DND-41 (cell line): ENCODE data around the gene SLC22A31.

Experiments
- EZH2 ChIP-seq: IDR thresholded peaks from 3 replicates; pipeline ENCODE4 v1.6.1; 2012; ENCODE audit warnings: borderline replicate concordance, low read depth, mild to moderate bottlenecking, moderate library complexity, low read length, inconsistent platforms; ENCODE audit not compliant: severe bottlenecking
- TF ChIP-seq, protein P1 (sequence below): IDR thresholded peaks from 2 replicates; pipeline ENCODE4 v1.5.1; 2012; ENCODE audit warnings: borderline replicate concordance, low read length, moderate library complexity, mild to moderate bottlenecking; ENCODE audit not compliant: poor library complexity, severe bottlenecking; ENCODE audit errors: extremely low read depth

DNA sequence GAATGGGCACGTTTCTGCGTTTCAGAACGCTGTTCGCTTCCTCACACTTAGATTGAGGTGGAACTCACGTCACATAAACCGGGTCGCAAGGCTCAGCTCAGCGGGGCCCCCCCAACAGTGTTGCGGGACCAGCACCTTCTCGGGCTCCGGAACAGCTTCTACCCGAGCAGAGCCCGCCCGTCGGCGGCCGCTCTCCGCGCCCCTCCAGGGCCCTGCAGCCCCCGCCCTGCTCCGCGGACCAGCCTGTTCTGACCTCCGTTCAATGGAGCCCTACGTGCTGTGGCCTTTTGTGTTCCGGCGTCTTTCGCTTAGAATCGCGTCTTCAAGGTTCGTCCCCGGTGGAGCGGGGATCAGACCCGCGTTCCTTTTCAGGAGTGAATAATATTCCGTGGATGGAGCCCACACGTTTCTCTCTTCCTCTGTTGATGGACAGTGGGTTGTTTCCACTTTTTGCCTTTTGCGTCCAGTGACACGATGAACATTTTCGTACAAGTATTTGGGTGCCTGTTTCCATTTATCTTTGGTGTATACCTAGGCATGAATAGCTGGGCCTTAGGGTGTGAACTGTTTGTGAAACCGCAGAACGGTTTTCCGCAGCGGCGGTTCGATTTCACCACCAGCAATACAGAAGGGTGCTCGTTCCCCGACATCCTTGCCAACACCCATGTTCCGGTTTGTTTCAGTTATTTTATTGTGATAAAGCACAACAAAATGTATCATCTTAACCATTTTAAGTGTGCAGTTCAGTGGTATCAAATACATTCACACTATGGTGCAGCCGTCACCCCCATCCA is 2.3 kb upstream of the SLC22A31 start:
- TF ChIP-seq, protein P1, sequence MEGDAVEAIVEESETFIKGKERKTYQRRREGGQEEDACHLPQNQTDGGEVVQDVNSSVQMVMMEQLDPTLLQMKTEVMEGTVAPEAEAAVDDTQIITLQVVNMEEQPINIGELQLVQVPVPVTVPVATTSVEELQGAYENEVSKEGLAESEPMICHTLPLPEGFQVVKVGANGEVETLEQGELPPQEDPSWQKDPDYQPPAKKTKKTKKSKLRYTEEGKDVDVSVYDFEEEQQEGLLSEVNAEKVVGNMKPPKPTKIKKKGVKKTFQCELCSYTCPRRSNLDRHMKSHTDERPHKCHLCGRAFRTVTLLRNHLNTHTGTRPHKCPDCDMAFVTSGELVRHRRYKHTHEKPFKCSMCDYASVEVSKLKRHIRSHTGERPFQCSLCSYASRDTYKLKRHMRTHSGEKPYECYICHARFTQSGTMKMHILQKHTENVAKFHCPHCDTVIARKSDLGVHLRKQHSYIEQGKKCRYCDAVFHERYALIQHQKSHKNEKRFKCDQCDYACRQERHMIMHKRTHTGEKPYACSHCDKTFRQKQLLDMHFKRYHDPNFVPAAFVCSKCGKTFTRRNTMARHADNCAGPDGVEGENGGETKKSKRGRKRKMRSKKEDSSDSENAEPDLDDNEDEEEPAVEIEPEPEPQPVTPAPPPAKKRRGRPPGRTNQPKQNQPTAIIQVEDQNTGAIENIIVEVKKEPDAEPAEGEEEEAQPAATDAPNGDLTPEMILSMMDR: no peak
- TF ChIP-seq EZH2: no peak
